Mammary epithelial cell (primary cell): Measurements from ENCODE around the gene EFCAB7.

Experiments
- CTCF ChIP-seq, 2 donors: IDR thresholded peaks in 1 of 2; conservative IDR thresholded peaks in 1 of 2; 2 replicates each; pipeline ENCODE4 v1.5.1; 2011 to 2012; ENCODE audit warnings: inconsistent platforms in 2 of 2, low read length in 2 of 2, mild to moderate bottlenecking in 2 of 2, control low read depth in 1 of 2, low read depth in 1 of 2; ENCODE audit not compliant: insufficient read depth in 1 of 2; ENCODE audit errors: extremely low read depth in 1 of 2
- EZH2 ChIP-seq: IDR thresholded peaks from 2 replicates; pipeline ENCODE4 v1.6.1; 2012; ENCODE audit warnings: low read length, inconsistent platforms, borderline replicate concordance

GRCh38 chr1:63559357-63559756, 36.0 kb downstream of the EFCAB7 start:
- no peak for TF ChIP-seq CTCF (conservative IDR thresholded peaks at IDR 0.05 in 1 of 2, IDR thresholded peaks at IDR 0.05 in 1 of 2; ENCODE audit: extremely low read depth in 1 of 2, insufficient read depth in 1 of 2, low read depth in 1 of 2, low read length in 2 of 2)
- TF ChIP-seq EZH2: no peak
